Mucosa of gallbladder (tissue), 1 donor: Measurements from ENCODE around the gene TRIM22. TPM values are rescaled to one million over a fixed set of nuclear protein-coding genes. Genes with fewer than 3 reads are reported as not detected.
"Not testable (repeated sequence)": the region's sequence is repeated elsewhere in the genome, so short reads cannot be mapped to it uniquely, and the experiment has no call there.

ENCODE experiments used
- DNase-seq: peaks from one replicate; pipeline ENCODE4 v3.0.0-alpha.2; 2020; ENCODE audit warnings: low spot score
- total RNA-seq: library from RNA; stranded (reverse); gene quantifications from one replicate; pipeline ENCODE4 v1.2.1, GENCODE V29; 2021
- donor health status: DM: no; HTN: no; CAD: no.

The TRIM22 gene
- 43.9 TPM for total RNA-seq

- peak; percentile 40 for DNase-seq
Observed at GRCh38 chr11:5689551-5689983, at the start of gene TRIM22. Gene TRIM22, plus strand, starts transcription at chr11:5689790. Its CDS starts 6,443 bp downstream, at chr11:5696233.

GRCh38 chr11:5639953-5640352, 49.6 kb upstream of the TRIM22 start:
- no peak for DNase-seq

GRCh38 chr11:5643585-5643984, 46.0 kb upstream of the TRIM22 start:
- no peak for DNase-seq

GRCh38 chr11:5646139-5646538, 43.5 kb upstream of the TRIM22 start:
- no peak for DNase-seq

GRCh38 chr11:5655474-5655873, 34.1 kb upstream of the TRIM22 start:
- no peak for DNase-seq

DNA sequence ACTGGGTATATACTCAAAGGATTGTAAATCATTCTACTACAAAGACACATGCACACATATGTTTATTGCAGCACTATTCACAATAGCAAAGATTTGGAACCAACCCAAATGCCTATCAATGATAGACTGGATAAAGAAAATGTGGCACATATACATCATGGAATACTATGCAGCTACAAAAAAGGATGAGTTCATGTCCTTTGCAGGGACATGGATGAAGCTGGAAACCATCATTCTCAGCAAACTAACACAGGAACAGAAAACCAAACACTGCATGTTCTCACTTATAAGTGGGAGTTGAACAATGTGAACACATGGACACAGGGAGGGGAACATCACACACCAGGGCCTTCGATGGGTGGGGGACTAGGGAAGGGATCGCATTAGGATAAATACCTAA, 32.6 kb upstream of the TRIM22 start:
- not testable (repeated sequence) for DNase-seq

GRCh38 chr11:5658318-5658717, 31.3 kb upstream of the TRIM22 start:
- no peak for DNase-seq

DNA sequence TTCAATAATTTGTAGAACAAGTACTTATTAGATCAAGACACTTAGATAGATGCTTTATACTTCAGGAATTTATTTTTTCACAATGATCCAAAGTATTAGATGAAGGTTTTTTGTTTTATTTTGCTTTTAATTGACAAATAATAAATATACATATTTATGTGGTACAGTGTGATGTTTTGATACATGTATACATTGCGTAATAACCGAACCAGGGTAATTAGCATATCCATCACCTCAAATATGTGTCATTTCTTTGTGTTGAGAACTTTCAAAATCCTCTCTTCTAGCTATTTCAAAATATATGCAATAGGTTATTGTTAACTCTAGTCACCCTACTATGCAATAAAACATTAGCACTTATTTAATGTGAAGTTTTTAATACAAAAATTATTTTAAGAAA, 26.1 kb upstream of the TRIM22 start:
- DNase-seq: no peak

DNA sequence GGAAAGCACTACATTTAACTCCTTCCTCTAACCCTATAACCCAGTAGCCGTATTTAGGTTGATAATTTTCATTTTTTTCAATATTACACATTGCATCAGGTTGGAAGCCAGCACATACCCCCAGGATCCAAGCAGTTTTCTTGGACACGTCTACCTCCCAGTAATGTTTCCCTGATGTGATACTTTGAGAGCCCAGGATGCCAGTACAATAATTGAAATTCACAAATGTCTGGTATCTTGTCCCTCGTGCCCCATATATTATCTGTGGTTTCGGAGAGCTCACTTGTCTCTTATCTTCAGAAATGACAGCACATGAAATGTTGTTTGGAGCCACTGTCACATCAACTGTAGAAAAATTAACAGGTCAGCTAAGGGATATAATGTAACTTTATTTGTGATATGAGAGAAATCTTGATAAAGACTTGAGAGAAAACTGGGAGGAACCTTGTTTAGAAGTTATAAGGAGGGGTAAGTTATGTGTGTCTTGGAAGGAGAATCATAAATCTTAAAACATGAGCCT, 24.5 kb upstream of the TRIM22 start:
- no peak for DNase-seq

DNA sequence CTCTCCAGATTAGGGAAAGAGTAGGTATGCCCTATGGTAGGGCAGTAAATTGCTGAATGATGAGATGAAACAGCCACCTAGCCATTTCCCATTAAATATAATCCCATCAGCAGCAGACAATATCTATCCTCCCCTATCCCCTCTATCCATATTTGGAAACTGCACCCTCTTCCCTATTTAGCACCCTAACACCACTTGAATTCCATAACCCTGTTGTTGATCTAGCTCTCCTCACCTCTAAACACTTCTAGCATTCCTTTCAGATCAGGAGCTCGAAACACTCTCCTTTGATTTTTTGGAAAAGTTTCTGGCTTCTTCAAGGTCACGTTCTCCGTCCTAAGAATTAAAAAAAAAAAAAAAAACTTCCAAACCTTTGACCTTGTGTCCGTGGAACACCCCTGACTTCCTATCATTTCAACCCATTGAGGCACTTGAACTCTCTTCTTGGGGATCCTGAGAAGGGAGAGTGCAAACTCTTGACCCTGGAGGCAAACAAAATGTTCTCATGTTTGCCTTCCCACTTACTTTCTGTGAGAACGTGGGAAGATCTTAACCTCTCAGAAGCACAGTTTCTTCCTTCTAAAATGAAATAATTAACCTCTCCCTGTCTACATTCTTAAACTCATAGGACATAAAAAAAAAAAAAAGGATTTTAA, 23.7 kb upstream of the TRIM22 start:
- no peak for DNase-seq

DNA sequence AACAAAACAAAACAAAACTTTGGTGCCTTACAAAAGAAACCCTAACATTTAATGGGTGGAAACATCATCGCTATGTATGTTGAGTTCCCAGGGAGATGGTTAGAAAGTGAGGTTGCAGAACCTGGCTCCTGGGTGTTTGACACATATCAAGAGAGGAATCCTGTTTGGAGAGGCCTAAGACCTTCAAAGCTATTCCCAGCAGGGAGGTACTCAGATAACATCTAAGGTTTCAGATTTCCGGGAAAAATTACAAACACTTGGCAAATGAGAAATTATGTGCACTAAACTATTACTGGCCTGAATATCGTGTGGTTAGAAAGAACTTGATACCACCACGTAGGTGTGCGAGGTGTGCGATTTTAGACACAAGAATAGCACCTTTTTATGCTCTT, 23.2 kb upstream of the TRIM22 start:
- DNase-seq: no peak

- DNase-seq: no peak
Observed at GRCh38 chr11:5671831-5672230, 17.8 kb upstream of the TRIM22 start.

GRCh38 chr11:5674391-5674790, 15.2 kb upstream of the TRIM22 start:
- no peak for DNase-seq

DNA sequence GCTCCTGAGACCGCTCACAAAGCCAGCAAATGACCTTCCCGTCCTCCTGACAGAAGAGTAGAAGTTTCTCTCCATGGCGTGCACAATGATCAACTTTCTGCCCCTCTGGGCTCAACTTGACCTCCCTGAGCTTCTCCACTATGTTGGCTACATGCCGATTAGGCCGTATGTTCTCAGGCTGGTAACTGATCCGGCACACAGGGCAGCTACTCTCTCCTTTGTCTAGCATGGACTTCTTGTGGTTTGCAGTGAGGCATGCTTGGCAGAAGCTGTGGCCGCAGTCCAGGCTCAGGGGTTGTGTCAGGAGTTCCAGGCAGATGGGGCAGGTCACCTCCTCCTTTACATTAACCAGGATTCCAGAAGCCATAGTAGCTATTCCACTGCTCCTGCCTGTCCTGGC, 9.8 kb upstream of the TRIM22 start:
- no peak for DNase-seq

DNA sequence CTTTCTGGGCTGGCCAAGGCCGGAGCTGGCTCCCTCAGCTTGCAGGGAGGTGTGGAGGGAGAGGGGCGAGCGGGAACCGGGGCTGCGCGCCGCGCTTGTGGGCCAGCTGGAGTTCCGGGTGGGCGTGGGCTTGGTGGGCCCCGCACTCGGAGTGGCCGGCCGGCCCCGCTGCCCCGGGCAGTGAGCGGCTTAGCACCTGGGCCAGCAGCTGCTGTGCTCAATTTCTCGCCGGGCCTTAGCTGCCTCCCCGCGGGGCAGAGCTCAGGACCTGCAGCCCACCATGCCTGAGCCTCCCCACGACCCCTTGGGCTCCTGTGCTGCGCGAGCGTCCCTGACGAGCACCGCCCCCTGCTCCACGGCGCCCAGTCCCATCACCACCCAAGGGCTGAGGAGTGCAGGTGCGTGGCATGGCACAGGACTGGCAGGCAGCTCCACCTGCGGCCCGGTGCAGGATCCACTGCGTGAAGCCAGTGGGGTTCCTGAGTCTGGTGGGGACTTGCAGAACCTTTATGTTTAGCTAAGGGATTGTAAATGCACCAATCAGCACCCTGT, 6.6 kb upstream of the TRIM22 start:
- DNase-seq: not testable (repeated sequence)

- DNase-seq: not testable (repeated sequence)
Observed at GRCh38 chr11:5683620-5684019, 6.0 kb upstream of the TRIM22 start.

- DNase-seq: no peak
Observed at GRCh38 chr11:5684036-5684645, 5.4 kb upstream of the TRIM22 start.

- peak; percentile 91 for DNase-seq
Observed at GRCh38 chr11:5684646-5685362, 4.8 kb upstream of the TRIM22 start, which contains the start of gene TRIM5. Gene TRIM5, minus strand, starts transcription at chr11:5685074. Its CDS starts 4,897 bp downstream, at chr11:5680177.

- no peak for DNase-seq
Observed at GRCh38 chr11:5686426-5686825, 3.2 kb upstream of the TRIM22 start.

- no peak for DNase-seq
Observed at GRCh38 chr11:5688482-5688881, 1.1 kb upstream of the TRIM22 start.

DNA sequence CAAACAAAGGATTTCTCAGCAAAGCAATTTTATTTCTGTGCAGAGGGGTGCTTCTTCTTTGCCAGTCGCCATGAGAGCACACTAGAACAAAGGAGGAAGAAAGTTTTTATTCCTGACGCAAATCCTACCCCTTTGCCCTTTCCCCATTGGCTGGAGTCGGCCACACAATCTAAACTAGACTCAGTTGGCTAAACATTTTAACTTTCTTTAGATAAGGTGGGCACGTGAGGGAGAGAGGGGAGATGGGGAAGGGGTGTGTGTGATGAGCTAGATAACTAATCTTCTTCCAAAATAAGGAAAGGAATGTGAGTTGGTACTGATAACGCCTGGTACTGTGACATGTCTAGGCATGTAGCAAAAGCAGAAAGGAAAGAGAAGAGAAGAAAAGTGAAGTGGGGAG, 626 bp downstream of the TRIM22 start:
- no peak for DNase-seq

- DNase-seq: no peak
Observed at GRCh38 chr11:5690736-5691135, 1.1 kb downstream of the TRIM22 start.
